Upper lobe of left lung (tissue), 4 donors: ENCODE measurements around the gene ADD1.

Experiments used
- CTCF ChIP-seq, 6 experiments: fragments of 450-650 bp in 4 of 6; fragments of 200-600 bp in 2 of 6; sonication (generic) in 2 of 6; IDR thresholded peaks; one replicate each; pipeline ENCODE4 v1.5.1; 2016 to 2019; ENCODE audit warnings: antibody characterized with exemption in 6 of 6
- EP300 ChIP-seq, 4 donors: sonication (generic); formaldehyde crosslinking; IDR thresholded peaks; one replicate each; pipeline ENCODE4 v1.5.1; 2017; ENCODE audit warnings: antibody characterized with exemption in 4 of 4, control low read depth in 2 of 4

- TF ChIP-seq CTCF (IDR thresholded peaks at IDR 0.05) (no peak), EP300 (IDR thresholded peaks at IDR 0.05) (no peak)
These were observed 24.1 kb upstream of the ADD1 start for GRCh38 chr4:2819244-2820215.
